Activated naive CD8-positive, alpha-beta T cell (primary cell): Measurements from ENCODE around the gene STK32B.

Experiments used
- H3K27ac Mint-ChIP-seq: one replicate; pipeline ENCODE4 v1.8.0; 2021; ENCODE audit warnings: mixed read lengths
- H3K27me3 Mint-ChIP-seq: one replicate; pipeline ENCODE4 v1.8.0; 2021; ENCODE audit warnings: mixed read lengths
- H3K36me3 Mint-ChIP-seq: one replicate; pipeline ENCODE4 v1.8.0; 2021; ENCODE audit warnings: mixed read lengths
- H3K4me1 Mint-ChIP-seq: one replicate; pipeline ENCODE4 v1.8.0; 2021; ENCODE audit warnings: low read depth, mixed read lengths
- H3K4me3 Mint-ChIP-seq: one replicate; pipeline ENCODE4 v1.8.0; 2021; ENCODE audit warnings: mild to moderate bottlenecking, mixed read lengths
- H3K9me3 Mint-ChIP-seq: one replicate; pipeline ENCODE4 v1.8.0; 2021; ENCODE audit warnings: low read depth, mixed read lengths

The STK32B gene

DNA sequence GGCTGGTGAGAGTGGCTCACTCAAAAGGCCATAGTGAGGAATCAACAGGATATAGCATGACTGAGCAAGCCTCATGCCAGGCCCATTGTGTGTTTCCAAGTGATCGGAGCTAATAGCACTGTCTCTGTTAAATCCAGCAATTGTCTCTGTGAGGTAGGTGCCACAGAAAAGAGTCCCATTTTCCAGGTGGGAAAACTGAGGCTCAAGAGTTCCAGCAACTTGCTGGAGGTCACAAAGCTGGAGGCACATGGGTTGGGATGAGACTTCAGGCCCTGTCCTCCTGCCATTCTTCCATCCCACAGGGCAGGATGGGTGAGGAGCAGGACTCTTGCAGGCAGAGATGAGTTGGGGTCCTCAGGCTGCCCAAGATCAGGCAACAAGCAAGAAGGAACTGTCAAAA is 30.9 kb upstream of the STK32B start:
- Mint-ChIP-seq H3K36me3 (no peaks in the 10 kb centered on the region), H3K4me1 (peaks cover 5% of the 10 kb centered on the region), H3K9me3 (no peaks in the 10 kb centered on the region), H3K4me3 (no peak overlapping the region), H3K27me3 (peaks cover 14% of the 10 kb centered on the region), H3K27ac (no peak overlapping the region)

DNA sequence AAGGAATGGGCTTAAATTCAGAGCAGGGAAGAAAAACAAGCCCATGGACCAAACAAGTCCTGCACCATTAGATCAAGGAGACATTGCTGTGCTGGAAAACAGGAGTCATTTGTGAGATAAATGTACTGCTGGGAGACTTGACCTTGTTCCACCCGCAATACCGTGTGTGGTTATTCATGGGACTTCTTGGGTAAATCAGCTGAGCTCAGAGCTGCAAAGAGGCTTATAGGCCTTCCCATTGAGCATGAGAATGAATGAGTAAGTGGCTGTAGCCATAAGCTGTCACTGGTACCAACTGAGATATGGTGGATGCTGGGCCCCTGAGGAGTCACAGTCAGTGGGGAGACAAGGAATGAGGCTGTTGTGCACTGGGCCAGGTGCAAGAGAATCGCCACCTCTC is 29.7 kb upstream of the STK32B start:
- Mint-ChIP-seq H3K36me3 (no peaks in the 10 kb centered on the region), H3K9me3 (no peaks in the 10 kb centered on the region), H3K27ac (no peak overlapping the region), H3K4me1 (peaks cover 5% of the 10 kb centered on the region), H3K27me3 (peaks cover 10% of the 10 kb centered on the region), H3K4me3 (no peak overlapping the region)

DNA sequence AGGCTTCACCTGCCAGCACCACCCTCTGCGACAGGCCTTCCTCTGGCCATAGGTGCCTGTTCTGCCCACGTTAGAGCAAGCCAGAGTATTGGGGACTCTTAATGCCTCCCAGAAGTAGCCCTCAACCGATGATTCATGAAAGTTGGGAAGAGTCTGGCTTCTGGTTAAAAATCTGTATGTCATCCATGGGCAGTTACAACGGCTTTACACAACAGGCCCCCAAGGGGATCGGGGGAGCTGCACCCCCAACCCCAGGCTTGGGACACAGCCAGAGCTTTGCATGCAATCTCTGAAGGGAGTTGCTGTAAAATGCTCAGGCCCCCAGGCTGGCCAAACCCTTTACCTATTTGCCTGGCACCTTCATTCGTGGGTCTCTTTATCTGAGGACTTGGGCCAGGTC is 26.6 kb upstream of the STK32B start:
- Mint-ChIP-seq H3K4me1 (no peaks in the 10 kb centered on the region), H3K4me3 (no peak overlapping the region), H3K36me3 (no peaks in the 10 kb centered on the region)

DNA sequence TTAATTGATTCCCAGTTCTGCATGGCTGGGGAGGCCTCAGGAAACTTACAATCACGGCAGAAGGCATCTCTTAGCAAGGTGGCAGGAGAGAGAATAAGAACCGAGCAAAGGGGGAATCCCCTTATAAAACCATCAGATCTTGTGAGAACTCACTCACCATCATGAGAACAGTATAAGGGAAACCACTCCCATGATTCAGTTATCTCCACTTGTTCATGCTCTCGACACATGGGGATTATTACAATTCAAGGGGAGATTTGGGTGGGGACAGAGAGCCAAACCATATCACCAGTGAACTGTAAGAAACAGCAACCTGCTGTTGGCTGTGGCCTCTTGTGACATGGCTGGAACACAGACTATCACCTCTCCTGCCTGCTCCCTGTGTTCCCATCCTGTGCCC is 24.9 kb upstream of the STK32B start:
- Mint-ChIP-seq H3K36me3 (no peaks in the 10 kb centered on the region), H3K9me3 (no peaks in the 10 kb centered on the region), H3K27ac (no peak overlapping the region), H3K27me3 (peaks cover 2% of the 10 kb centered on the region), H3K4me3 (no peak overlapping the region), H3K4me1 (no peaks in the 10 kb centered on the region)

More for the DNA sequence above, 26.6 kb upstream of the STK32B start:
- Mint-ChIP-seq H3K27me3 (peaks cover 2% of the 10 kb centered on the region), H3K9me3 (no peaks in the 10 kb centered on the region), H3K27ac (no peak overlapping the region)

DNA sequence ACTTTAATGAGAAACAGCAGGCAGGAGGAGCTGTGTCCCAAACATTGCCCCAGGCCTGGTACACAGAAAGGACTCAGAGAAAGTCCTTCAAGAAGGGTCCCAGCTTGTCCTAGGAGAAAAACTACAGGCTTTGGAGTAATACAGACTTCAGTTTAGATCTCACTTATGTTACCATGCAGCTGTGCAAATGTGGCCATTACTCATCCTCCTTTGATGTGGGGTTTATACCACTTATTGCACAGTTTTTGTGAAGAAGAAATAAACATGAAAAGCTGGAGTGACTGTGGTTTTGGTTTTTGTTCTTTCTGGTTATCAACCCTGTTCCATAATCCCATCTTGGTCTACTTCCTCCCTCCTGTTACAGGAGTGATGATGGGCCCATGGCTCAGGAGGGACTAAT is 23.9 kb upstream of the STK32B start:
- H3K9me3 Mint-ChIP-seq = no peaks in the 10 kb centered on the region
- H3K27me3 Mint-ChIP-seq = peaks cover 2% of the 10 kb centered on the region
- H3K4me1 Mint-ChIP-seq = no peaks in the 10 kb centered on the region
- H3K4me3 Mint-ChIP-seq = no peak overlapping the region
- no peaks in the 10 kb centered on the region for H3K36me3 Mint-ChIP-seq
- H3K27ac Mint-ChIP-seq = no peak overlapping the region

DNA sequence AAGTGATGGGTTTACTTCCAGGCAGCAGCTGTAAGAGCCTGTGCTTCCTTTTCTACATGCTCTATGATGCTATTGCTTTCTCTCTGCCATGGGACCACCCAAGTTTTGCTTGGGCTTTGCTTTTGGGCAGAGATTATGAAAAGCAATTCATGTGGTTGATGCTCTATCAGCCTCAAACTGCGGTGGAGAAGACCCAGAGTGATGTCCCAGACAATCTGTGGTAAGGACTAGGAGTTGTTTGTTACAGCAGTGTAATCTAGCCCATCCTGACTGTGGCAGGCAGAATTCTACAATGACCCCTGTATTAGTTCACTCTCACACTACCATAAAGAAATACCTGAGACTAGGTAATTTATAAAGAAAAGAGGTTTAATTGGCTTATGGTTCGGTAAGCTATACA is 22.8 kb upstream of the STK32B start:
- H3K9me3 Mint-ChIP-seq = no peaks in the 10 kb centered on the region
- no peak overlapping the region for H3K4me3 Mint-ChIP-seq
- H3K27ac Mint-ChIP-seq = no peak overlapping the region
- H3K36me3 Mint-ChIP-seq = no peaks in the 10 kb centered on the region
- peaks cover 3% of the 10 kb centered on the region for H3K4me1 Mint-ChIP-seq
- H3K27me3 Mint-ChIP-seq = peaks cover 2% of the 10 kb centered on the region

DNA sequence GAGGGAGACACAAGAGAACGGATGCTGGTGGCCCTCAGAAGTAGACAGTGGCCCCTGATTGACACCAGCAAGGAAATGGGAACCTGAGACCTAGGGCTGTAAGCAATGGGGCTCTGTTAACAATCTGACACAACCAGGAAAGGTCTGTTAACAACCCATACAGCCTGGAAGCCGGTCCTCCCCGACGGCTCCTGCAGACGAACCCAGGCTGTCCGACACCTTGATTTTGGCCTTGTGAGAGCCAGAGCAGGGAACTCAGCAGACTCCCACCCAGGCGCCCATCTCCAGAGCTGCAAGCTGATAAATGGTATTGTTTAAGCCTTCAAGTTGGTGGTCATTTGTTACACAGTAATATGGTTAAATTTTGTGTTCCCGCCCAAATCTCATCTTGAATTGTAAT is 21.8 kb upstream of the STK32B start:
- H3K27me3 Mint-ChIP-seq = peaks cover 2% of the 10 kb centered on the region
- no peak overlapping the region for H3K4me3 Mint-ChIP-seq
- peaks cover 7% of the 10 kb centered on the region for H3K4me1 Mint-ChIP-seq
- H3K36me3 Mint-ChIP-seq = no peaks in the 10 kb centered on the region
- H3K27ac Mint-ChIP-seq = no peak overlapping the region
- H3K9me3 Mint-ChIP-seq = no peaks in the 10 kb centered on the region

DNA sequence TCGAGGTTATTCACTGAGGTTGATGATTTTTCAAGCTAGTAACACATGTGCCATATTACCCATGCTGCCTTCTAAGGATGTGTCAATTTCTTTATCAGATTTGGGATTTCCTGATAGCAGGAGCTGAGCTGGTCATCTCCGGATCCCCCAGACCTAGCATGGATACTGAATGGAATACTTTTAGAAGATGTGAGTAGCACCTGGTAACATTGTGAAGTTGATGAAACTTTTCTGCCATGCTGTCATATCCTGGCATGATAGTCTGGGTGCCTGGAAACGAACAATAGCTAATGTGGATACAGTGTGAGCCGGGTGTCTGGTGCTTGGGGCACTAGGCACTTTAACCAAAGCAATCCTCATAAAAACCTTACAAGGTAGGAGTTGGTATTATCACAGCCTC is 21.1 kb upstream of the STK32B start:
- H3K27me3 Mint-ChIP-seq = peaks cover 2% of the 10 kb centered on the region
- peaks cover 7% of the 10 kb centered on the region for H3K4me1 Mint-ChIP-seq

DNA sequence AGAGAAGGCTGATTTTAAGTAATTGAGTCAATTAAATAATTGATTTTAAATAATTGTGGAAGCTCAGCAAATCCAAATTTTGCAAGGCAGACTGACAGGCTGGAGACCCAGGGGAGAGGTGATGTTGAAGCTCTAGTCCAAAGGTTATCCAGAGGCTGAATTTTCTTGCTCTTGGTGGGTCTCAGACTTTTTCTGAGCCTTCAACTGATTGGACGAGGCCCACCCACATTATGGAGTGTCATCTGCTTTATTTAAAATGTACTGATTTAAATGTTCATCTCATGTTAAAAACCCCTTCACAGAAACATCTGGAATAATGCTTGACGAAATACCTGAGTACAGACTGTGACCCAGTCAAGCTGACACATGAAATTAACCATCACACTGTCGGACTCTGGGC is 20.4 kb upstream of the STK32B start:
- no peak overlapping the region for H3K27ac Mint-ChIP-seq
- no peaks in the 10 kb centered on the region for H3K36me3 Mint-ChIP-seq
- H3K9me3 Mint-ChIP-seq = no peaks in the 10 kb centered on the region
- no peak overlapping the region for H3K4me3 Mint-ChIP-seq
- H3K4me1 Mint-ChIP-seq = peaks cover 7% of the 10 kb centered on the region
- H3K27me3 Mint-ChIP-seq = peaks cover 2% of the 10 kb centered on the region

More for the DNA sequence above, 21.1 kb upstream of the STK32B start:
- H3K27ac Mint-ChIP-seq = no peak overlapping the region
- H3K36me3 Mint-ChIP-seq = no peaks in the 10 kb centered on the region
- H3K9me3 Mint-ChIP-seq = no peaks in the 10 kb centered on the region
- no peak overlapping the region for H3K4me3 Mint-ChIP-seq

DNA sequence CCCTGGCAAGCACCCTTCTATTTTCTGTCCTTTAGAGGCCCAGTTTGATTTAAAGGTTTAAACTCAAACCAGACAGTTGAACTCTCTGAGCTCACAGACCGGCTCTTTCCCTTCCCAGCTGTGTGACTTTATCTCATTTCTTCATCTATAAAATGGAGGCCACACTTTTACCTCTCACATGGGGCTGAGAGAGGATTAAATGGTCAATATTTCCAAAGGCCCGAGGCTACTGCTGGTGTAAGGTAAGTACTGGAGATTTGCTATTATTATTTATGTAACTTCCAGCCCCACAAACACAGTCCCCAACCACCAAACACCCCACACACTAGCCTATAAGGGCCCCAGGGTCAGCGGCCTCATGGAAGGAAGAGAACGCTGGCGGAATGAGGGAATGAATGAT is 18.5 kb upstream of the STK32B start:
- H3K9me3 Mint-ChIP-seq = no peaks in the 10 kb centered on the region
- H3K4me1 Mint-ChIP-seq = peaks cover 7% of the 10 kb centered on the region
- peaks cover 2% of the 10 kb centered on the region for H3K27me3 Mint-ChIP-seq
- no peaks in the 10 kb centered on the region for H3K36me3 Mint-ChIP-seq
- H3K4me3 Mint-ChIP-seq = no peak overlapping the region
- H3K27ac Mint-ChIP-seq = no peak overlapping the region

DNA sequence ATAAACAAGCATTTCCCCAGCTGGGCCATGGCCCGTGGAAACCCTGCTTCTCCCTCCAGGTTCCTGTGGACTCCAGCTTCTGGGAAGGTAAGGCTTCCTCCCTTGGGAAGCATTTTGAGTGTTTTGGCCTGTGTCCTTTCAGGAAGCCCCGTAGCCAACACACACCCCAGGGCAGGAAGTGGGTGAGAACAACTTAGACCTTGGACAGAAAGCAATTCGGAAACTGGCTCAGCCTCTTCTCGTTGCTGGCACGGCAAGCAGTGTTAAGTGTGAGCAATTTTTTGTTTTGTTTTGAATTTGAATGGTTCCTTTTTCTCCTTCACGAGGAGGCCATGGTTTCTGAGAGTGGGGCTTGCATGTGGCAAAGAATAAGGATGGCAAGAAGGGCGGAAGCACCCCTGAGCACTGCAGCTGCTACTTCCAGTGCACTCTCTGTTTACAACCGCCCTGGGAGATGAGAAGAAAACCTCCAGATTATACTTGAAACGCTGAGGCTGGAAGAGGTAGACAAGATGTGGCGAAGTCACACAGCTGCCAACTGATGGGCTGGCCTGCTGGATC is 17.9 kb upstream of the STK32B start:
- H3K27me3 Mint-ChIP-seq = peaks cover 2% of the 10 kb centered on the region
- no peak overlapping the region for H3K4me3 Mint-ChIP-seq
- no peaks in the 10 kb centered on the region for H3K36me3 Mint-ChIP-seq
- H3K27ac Mint-ChIP-seq = no peak overlapping the region
- H3K4me1 Mint-ChIP-seq = peaks cover 7% of the 10 kb centered on the region
- H3K9me3 Mint-ChIP-seq = no peaks in the 10 kb centered on the region

DNA sequence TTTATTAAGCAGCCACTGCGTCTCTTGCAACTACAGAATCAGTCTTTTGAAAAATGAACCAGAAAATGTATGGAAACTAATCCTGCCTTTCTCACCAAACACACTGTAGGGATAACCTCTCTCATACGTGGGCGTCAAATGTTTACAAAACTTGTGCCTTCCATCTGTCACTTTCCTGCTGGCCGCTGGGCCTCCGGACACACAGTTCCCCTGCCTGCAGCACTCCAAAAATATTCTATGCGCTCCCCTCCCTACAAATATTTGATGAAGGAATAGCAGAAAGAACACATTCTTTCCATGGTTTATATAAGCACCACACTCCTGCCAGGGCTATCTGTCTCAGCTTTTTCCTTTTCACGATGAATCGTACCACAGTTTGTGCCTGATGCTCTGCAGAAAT is 17.1 kb upstream of the STK32B start:
- Mint-ChIP-seq H3K9me3 (no peaks in the 10 kb centered on the region), H3K4me1 (peaks cover 7% of the 10 kb centered on the region), H3K27ac (no peak overlapping the region), H3K36me3 (no peaks in the 10 kb centered on the region), H3K27me3 (no peaks in the 10 kb centered on the region), H3K4me3 (no peak overlapping the region)

DNA sequence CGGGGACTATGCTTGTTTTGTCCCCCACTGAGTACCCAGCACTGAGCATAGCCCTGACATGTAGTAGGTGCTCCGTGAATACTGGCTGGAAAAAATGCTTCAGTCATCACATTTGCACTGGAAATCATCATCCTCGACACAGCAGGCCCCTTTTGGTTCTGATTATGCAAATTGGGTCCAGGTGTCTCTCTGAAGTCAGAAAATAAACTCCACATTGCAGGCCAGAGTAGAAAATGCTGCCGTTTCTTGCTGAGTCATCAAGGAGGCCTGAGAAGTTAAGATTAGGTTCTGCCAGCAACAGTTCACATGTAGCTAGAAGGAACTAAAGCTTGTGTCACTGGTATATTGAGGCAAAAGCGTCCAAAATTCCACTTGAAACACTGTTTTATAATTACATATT is 15.0 kb upstream of the STK32B start:
- no peaks in the 10 kb centered on the region for H3K27me3 Mint-ChIP-seq
- H3K36me3 Mint-ChIP-seq = no peaks in the 10 kb centered on the region
- H3K4me1 Mint-ChIP-seq = peaks cover 7% of the 10 kb centered on the region
- H3K27ac Mint-ChIP-seq = no peak overlapping the region
- H3K4me3 Mint-ChIP-seq = no peak overlapping the region
- H3K9me3 Mint-ChIP-seq = no peaks in the 10 kb centered on the region

DNA sequence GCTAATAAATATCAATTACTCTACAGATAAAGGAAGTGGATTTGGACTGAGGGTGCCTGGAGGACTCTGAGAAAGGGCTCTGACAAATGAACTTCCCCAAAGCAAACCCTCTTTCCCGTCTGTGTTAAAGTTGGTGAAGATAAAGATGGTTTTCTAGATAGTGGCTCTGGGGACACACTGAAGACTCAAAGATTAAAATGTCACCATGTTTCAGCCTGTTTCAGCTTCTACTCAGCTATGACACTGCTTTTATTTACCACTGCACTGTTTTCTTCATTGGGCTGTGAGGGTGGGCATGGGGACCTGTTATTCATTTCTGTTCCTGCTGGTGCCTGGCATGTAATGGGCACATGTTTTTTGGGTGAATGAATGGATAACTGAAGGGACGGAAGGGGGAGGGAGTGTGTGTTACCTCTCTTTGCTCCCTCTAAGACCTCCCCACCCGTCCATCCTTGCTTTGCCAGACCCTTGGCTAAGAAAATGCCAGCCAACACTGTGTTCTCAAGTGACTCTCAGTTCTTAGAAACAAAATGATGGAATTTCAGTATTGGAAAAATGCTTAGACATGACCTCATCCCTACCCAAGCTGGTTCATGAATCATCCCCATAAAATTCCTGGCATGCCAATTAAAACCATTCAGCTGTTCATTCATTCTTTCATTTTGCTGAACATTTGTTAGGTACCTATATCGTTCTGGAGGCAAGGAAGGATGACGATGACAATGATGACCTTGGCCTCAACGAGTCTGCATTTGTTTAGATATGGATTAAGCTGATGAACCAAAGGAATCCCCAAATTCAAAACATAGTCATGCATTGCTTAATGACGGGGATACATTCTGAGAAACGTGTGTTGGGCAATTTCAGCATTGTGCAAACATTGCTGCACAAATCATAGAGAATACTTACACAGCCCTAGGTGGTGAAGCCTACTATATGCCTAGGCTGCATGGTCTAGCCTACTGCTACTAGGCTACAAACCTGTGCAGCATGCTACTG is 13.4 kb upstream of the STK32B start:
- Mint-ChIP-seq H3K36me3 (no peaks in the 10 kb centered on the region), H3K27ac (no peak overlapping the region), H3K4me3 (no peak overlapping the region), H3K9me3 (no peaks in the 10 kb centered on the region), H3K4me1 (peaks cover 7% of the 10 kb centered on the region), H3K27me3 (no peaks in the 10 kb centered on the region)

DNA sequence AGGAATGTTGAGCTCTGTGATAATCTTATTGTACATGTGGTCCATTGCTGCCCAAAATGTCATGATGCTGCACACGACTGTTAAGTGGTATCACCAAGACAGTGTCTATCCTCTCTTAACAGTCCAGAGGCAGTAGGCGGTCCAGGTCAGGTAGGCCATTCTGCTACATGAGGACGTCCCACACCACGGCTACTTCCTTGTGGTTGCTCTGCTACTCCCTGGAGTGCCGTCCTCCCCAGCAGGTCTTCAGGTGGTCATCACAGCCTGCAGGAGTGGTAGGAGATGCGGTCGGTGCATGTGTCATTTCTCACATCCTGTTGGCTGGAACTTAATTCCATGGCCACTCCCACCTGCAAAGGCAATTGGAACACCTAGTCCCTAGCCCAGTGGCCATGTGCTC is 11.5 kb upstream of the STK32B start:
- Mint-ChIP-seq H3K36me3 (no peaks in the 10 kb centered on the region), H3K27me3 (peaks cover 7% of the 10 kb centered on the region), H3K4me1 (no peaks in the 10 kb centered on the region), H3K4me3 (no peak overlapping the region), H3K9me3 (no peaks in the 10 kb centered on the region), H3K27ac (no peak overlapping the region)
